Measurements from ENCODE around the gene BTBD7.

BTBD7 gene

DNA sequence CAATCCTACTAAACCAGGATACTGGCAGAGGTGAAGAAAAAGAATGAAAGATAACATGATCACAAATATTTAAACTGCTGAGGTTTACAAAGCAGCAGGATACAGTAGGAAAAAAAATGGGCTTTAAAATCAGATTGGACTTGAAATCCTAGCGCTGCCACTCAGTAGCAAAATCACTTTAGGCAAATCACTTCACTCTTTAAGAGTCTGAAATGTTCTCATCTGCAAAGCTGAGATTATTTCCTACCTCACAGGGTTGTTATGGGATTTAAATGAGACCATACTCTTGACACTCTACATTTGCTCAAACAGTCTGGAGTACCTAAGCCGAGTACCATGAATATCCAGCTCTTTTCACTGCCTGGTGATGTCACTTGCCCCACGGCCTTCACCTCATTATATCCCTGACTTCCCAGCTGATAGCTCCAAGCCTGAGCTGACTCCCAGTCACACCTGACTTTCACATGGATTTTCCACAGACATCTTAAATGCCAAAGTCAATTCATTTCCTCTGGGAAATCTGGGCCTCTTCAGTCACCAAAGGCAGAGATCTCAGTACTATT, 65.6 kb downstream of the BTBD7 start:
- Histone ChIP-seq H3K27me3 (ENCODE audit: insufficient read depth, low read depth) (no peaks in the 10 kb centered on the region), H3K79me2 (ENCODE audit: insufficient read depth, low read depth) (no peaks in the 10 kb centered on the region), H3K36me3 (ENCODE audit: insufficient read depth) (no peaks in the 10 kb centered on the region; the same call in 1 of the 2 replicates), H3K9ac (no peak overlapping the region), H3K27ac (no peak overlapping the region), H3K4me2 (no peak overlapping the region), H3K4me3 (IDR thresholded peaks at IDR 0.05; ENCODE audit: insufficient read depth, low read depth, low read length) (no peak overlapping the region), H3K4me1 (ENCODE audit: low read depth, poor library complexity, severe bottlenecking) (no peaks in the 10 kb centered on the region), H4K20me1 (ENCODE audit: insufficient read depth) (no peaks in the 10 kb centered on the region), H2AFZ (ENCODE audit: low read depth) (no peak overlapping the region)
- TF ChIP-seq, protein P1, sequence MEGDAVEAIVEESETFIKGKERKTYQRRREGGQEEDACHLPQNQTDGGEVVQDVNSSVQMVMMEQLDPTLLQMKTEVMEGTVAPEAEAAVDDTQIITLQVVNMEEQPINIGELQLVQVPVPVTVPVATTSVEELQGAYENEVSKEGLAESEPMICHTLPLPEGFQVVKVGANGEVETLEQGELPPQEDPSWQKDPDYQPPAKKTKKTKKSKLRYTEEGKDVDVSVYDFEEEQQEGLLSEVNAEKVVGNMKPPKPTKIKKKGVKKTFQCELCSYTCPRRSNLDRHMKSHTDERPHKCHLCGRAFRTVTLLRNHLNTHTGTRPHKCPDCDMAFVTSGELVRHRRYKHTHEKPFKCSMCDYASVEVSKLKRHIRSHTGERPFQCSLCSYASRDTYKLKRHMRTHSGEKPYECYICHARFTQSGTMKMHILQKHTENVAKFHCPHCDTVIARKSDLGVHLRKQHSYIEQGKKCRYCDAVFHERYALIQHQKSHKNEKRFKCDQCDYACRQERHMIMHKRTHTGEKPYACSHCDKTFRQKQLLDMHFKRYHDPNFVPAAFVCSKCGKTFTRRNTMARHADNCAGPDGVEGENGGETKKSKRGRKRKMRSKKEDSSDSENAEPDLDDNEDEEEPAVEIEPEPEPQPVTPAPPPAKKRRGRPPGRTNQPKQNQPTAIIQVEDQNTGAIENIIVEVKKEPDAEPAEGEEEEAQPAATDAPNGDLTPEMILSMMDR (conservative IDR thresholded peaks at IDR 0.05; ENCODE audit: low read depth, low read length): no peak

DNA sequence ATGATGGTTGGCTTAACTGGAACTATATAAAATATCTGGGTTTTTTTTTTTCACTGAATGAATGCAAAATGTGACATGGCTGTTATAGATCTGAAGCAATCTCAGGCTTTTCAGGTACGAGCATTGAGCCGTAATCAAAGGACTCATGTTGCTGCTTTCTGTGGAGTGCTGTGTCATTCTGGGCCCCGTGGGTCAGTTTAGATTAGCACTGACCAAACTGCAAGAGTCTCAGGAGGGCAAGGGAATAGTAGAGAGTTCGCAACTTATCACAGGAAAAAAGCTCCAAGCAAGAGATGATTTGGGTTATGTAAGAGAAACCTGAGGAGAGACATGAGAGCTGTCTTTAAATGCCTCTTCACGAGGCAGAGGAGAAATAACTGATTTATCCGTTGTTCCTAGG, 66.7 kb downstream of the BTBD7 start:
- TF ChIP-seq, protein P1 (conservative IDR thresholded peaks at IDR 0.05; ENCODE audit: low read depth, low read length): no peak
- no peak overlapping the region for H2AFZ ChIP-seq (ENCODE audit: low read depth)
- H3K27ac ChIP-seq: no peak overlapping the region

DNA sequence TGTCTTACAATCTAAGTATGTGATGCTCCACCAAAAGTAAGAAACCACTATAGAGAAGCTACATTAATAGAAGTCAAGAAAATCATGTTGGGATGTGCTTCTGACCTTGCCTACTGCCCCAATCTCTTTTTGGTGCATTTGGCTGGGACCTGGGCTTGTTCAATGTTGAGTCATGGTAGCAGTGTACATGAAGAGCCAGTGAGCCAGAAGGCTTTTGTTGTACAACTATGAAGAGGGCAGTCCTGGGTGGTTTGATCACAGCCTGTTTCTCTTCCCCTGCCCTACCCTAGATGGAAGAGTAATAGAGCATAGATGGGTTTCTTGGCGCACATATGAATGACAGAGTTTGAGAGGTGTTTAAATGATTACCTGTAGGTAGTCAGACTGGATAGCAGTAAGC, 69.4 kb downstream of the BTBD7 start:
- H3K36me3 ChIP-seq (ENCODE audit: insufficient read depth): no peaks in the 10 kb centered on the region; the same call in 1 of the 2 replicates
- H4K20me1 ChIP-seq (ENCODE audit: insufficient read depth): no peaks in the 10 kb centered on the region
- TF ChIP-seq, protein P1 (conservative IDR thresholded peaks at IDR 0.05; ENCODE audit: low read depth, low read length): no peak
- no peaks in the 10 kb centered on the region for H3K27me3 ChIP-seq (ENCODE audit: insufficient read depth, low read depth)
- H3K4me1 ChIP-seq (ENCODE audit: low read depth, poor library complexity, severe bottlenecking): no peaks in the 10 kb centered on the region
- H3K27ac ChIP-seq: no peak overlapping the region
- no peaks in the 10 kb centered on the region for H3K79me2 ChIP-seq (ENCODE audit: insufficient read depth, low read depth)
- H3K4me3 ChIP-seq (IDR thresholded peaks at IDR 0.05; ENCODE audit: insufficient read depth, low read depth, low read length): no peak overlapping the region
- H3K9ac ChIP-seq: no peak overlapping the region
- H2AFZ ChIP-seq (ENCODE audit: low read depth): no peak overlapping the region
- no peak overlapping the region for H3K4me2 ChIP-seq

More for the DNA sequence above, 66.7 kb downstream of the BTBD7 start:
- H3K4me3 ChIP-seq (IDR thresholded peaks at IDR 0.05; ENCODE audit: insufficient read depth, low read depth, low read length): no peak overlapping the region
- no peak overlapping the region for H3K9ac ChIP-seq
- H3K36me3 ChIP-seq (ENCODE audit: insufficient read depth): no peaks in the 10 kb centered on the region; the same call in 1 of the 2 replicates
- no peak overlapping the region for H3K4me2 ChIP-seq
- H3K4me1 ChIP-seq (ENCODE audit: low read depth, poor library complexity, severe bottlenecking): no peaks in the 10 kb centered on the region
- no peaks in the 10 kb centered on the region for H4K20me1 ChIP-seq (ENCODE audit: insufficient read depth)
- H3K79me2 ChIP-seq (ENCODE audit: insufficient read depth, low read depth): no peaks in the 10 kb centered on the region
- H3K27me3 ChIP-seq (ENCODE audit: insufficient read depth, low read depth): no peaks in the 10 kb centered on the region

DNA sequence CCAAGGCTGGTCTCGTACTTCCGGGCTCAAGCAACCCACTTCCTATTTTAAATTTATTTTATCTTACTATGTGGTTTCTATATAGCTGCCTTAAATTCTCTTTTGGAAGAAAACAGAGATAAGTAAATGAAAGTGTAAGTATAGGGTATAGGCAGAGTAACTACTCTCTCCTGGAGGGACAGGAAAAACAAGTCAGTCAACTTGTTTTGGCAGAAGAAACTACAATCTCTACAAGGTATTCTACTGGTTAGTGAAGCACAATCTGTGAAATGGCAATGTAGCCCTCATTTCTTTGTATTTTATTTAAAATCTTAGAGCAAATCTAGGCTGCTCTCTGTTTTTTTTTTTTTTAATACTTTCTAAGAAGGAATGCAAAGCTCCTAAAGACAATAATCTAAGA, 70.4 kb downstream of the BTBD7 start:
- Histone ChIP-seq H3K4me1 (ENCODE audit: low read depth, poor library complexity, severe bottlenecking) (no peaks in the 10 kb centered on the region), H2AFZ (ENCODE audit: low read depth) (no peak overlapping the region), H3K36me3 (ENCODE audit: insufficient read depth) (no peaks in the 10 kb centered on the region; the same call in 1 of the 2 replicates), H3K4me2 (no peak overlapping the region), H4K20me1 (ENCODE audit: insufficient read depth) (no peaks in the 10 kb centered on the region), H3K9ac (no peak overlapping the region), H3K4me3 (IDR thresholded peaks at IDR 0.05; ENCODE audit: insufficient read depth, low read depth, low read length) (no peak overlapping the region), H3K27ac (no peak overlapping the region), H3K79me2 (ENCODE audit: insufficient read depth, low read depth) (no peaks in the 10 kb centered on the region), H3K27me3 (ENCODE audit: insufficient read depth, low read depth) (no peaks in the 10 kb centered on the region)
- TF ChIP-seq, protein P1 (conservative IDR thresholded peaks at IDR 0.05; ENCODE audit: low read depth, low read length): no peak
